HL-60 (cell line): ENCODE data around the gene OR10A7.
"Not testable (repeated sequence)": the region's sequence is repeated elsewhere in the genome, so short reads cannot be mapped to it uniquely, and the experiment has no call there.

Experiments
- DNase-seq, 2 experiments: peaks; one replicate each; pipeline ENCODE4 v3.0.0-alpha.2; 2010 to 2020; ENCODE audit warnings: low read depth in 1 of 2, low spot score in 1 of 2
- H3K27ac ChIP-seq: fragments of 250-450 bp; sonication (Bioruptor Pico); replicated peaks from 2 replicates; pipeline ENCODE4 v1.5.1; 2020; ENCODE audit warnings: mild to moderate bottlenecking, moderate library complexity
- H3K27me3 ChIP-seq: fragments of 250-450 bp; sonication (Bioruptor Pico); 2 replicates; pipeline ENCODE4 v1.5.1; 2021; ENCODE audit warnings: mild to moderate bottlenecking, moderate library complexity; ENCODE audit not compliant: insufficient read depth, poor library complexity, severe bottlenecking
- H3K4me3 ChIP-seq: replicated peaks from 2 replicates; pipeline ENCODE4 v1.5.1; 2011; ENCODE audit warnings: mild to moderate bottlenecking, control low read depth, low read length; ENCODE audit not compliant: insufficient read depth
- CTCF ChIP-seq: IDR thresholded peaks from one replicate; pipeline ENCODE4 v1.5.1; 2011; ENCODE audit warnings: low read length, control low read depth, inconsistent platforms; ENCODE audit not compliant: insufficient read depth
- GABPA ChIP-seq: IDR thresholded peaks from 2 replicates; pipeline ENCODE4 v1.6.1; 2012; ENCODE audit warnings: low read depth
- POLR2AphosphoS5 ChIP-seq: IDR thresholded peaks from 2 replicates; pipeline ENCODE4 v1.6.1; 2012; ENCODE audit warnings: low read depth
- REST ChIP-seq: IDR thresholded peaks from 2 replicates; pipeline ENCODE4 v1.6.1; 2012; ENCODE audit warnings: low read depth; ENCODE audit not compliant: insufficient replicate concordance
- SPI1 ChIP-seq: IDR thresholded peaks from 2 replicates; pipeline ENCODE4 v1.6.1; 2012; ENCODE audit warnings: low read depth, mild to moderate bottlenecking, borderline replicate concordance
- long read RNA-seq: library from polyadenylated mRNA; unstranded; transcript quantifications from one replicate; pipeline ENCODE4 v2.0.0, GENCODE V29; 2020

Gene OR10A7
- long read RNA-seq = 0 reads

GRCh38 chr12:55220725-55221124 is at the start of gene OR10A7:
Gene OR10A7 (plus strand): TSS chr12:55221025. CDS start chr12:55221025, 0 bp downstream.
- Histone ChIP-seq H3K27me3 (no peaks in the 10 kb centered on the region), H3K4me3 (no peak within 1 kb of the TSS), H3K27ac (no peak within 1 kb of the TSS)
- no peak for TF ChIP-seq REST
- no peak for DNase-seq

- Histone ChIP-seq H3K27me3 (no peaks in the 10 kb centered on the region), H3K27ac (no peak overlapping the region), H3K4me3 (no peak overlapping the region)
- TF ChIP-seq GABPA (no peak), POLR2AphosphoS5 (no peak), SPI1 (no peak)
- no peak for DNase-seq
These were observed 49.4 kb upstream of the OR10A7 start for GRCh38 chr12:55171445-55171844.

- not testable (repeated sequence) for DNase-seq, H3K27me3 ChIP-seq, H3K4me3 ChIP-seq, H3K27ac ChIP-seq
These were observed 49.0 kb upstream of the OR10A7 start for GRCh38 chr12:55171846-55172245.

GRCh38 chr12:55172686-55173085 is 48.1 kb upstream of the OR10A7 start:
- no peak for DNase-seq
- TF ChIP-seq POLR2AphosphoS5 (no peak), SPI1 (no peak), CTCF (no peak), GABPA (no peak), REST (no peak)
- Histone ChIP-seq H3K27ac (no peak overlapping the region), H3K4me3 (no peak overlapping the region), H3K27me3 (no peaks in the 10 kb centered on the region)

GRCh38 chr12:55173456-55173855 is 47.4 kb upstream of the OR10A7 start:
- TF ChIP-seq SPI1 (no peak), CTCF (no peak), REST (no peak), GABPA (no peak), POLR2AphosphoS5 (no peak)
- no peak for DNase-seq

More at GRCh38 chr12:55173456-55173855, 47.4 kb upstream of the OR10A7 start:
- no peak overlapping the region for H3K27ac ChIP-seq
- no peak overlapping the region for H3K4me3 ChIP-seq
- H3K27me3 ChIP-seq = no peaks in the 10 kb centered on the region
